GM18868 (cell line): Measurements from ENCODE around the gene CAMK1D.

ENCODE experiments used
- ATAC-seq: cut with Tn5 transposase; IDR thresholded peaks from one replicate; pipeline ENCODE4 v1.9.1; 2021; ENCODE audit warnings: mild to moderate bottlenecking, moderate library complexity; ENCODE audit not compliant: unreplicated experiment

CAMK1D gene

DNA sequence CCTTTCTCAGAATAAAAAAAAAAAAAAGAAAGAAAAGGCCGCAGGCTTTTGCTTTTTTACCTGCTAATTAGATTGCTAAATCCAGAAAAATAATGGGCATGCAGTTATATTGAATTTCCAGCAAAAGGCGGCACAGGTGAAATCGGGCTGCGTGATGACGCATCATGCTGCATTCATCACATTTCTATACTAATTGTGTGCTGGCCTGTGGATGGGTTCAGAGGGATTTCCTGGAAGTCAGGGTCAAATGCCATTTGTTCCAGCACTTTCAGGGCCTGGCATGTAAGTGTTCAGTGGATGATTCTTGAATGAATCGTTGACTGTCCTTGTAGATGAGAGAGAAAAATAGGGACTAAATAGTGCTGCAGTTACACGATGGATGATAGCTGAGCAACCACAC is 292.7 kb downstream of the CAMK1D start:
- no peak for ATAC-seq

DNA sequence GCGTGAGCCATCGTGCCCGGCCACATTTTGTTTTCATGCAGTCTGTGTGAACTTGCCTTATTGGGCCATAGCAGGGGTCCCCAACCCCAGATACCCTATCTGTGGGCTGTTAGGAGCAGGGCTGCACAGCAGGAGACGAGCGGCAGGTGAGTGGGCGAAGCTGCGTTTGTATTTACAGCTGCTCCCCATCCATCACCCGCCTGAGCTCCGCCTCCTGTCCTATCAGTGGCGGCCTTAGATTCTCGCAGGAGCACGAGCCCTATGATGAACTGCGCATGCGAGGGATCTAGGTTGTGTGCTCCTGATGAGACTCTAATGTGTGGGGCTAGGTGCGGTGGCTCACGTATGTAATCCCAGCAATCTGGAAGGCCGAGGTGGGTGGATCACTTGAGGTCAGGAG is 293.9 kb downstream of the CAMK1D start:
- no peak for ATAC-seq

DNA sequence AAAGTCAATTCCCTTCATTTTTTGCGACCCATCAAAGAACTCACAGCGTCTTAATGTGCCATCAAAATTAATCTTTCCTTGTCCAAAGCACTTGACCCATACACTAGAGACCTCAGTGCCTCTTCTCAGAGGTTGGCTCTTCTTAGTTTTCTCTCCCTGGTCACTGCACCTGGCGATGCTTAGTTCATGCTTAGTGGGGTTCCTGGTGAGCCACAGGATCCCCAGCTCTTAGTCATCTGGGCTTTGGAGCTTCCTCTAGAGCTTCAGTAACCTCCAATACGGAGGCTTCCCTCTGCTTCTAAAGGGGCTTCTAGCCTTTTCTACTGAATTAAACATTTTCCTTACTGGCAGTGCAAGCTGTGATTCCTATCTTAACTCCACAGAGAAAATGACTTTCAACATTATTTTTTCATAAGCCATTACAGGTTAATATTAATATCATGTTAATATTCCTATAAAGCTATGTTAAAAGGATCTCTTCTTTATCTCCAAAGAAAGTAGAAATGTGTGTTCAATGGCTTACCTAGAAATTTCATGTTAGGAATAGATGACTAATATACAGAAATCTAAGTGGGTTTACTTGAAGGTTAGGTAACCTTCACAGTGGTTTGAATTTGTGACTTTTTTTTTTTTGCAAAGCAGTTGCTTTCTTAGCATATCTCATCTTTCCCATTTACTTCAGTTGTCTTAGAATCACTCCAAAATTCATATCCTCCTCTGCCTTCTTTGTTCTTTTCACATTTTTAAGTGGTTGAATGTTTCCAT is 295.2 kb downstream of the CAMK1D start:
- ATAC-seq = no peak

DNA sequence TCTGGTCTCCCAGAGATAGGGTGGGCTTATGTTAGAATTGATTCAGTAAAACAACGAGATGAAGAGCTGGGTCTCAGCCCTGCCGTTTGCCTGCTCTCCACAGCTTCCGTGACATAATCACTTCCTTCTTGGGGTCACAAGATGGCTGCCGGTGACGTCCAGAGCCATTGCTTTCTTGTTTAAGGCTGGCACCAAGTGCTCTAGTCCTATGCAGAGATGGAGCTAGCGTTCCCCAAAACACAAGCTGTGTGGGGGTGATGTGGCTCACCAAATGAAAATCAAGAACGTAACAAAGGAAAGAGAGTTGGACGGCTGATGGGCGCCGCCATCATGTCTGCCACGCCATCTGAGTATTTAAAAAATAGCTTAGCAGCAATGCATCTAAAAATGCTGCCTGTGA is 296.1 kb downstream of the CAMK1D start:
- no peak for ATAC-seq

DNA sequence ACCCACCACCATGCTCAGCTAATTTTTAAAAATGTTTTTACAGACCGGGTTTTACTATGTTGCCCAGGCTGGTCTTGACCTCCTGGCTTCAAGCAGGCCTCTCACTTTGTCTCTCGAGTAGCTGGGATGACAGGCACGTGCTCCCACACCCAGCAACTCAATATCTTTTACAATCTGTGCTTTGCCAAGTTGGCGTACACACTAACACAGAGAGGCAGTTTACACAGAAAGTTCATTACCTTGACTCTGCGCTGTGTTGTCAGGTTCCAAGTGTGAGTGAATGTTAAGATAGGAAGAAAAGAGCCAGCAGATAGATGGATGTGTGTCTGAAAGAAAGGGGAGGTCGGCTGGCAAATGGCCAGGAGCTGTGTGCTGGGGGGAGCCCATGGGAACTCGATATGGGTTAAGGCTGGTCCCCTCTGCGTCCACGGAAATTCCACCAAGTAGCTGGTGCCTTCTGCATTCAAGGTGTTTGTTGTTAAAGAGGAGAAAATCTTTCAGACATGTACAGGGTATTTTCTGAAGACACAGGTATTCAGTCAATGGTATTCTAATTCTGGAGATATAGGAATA is 299.8 kb downstream of the CAMK1D start:
- ATAC-seq = no peak

DNA sequence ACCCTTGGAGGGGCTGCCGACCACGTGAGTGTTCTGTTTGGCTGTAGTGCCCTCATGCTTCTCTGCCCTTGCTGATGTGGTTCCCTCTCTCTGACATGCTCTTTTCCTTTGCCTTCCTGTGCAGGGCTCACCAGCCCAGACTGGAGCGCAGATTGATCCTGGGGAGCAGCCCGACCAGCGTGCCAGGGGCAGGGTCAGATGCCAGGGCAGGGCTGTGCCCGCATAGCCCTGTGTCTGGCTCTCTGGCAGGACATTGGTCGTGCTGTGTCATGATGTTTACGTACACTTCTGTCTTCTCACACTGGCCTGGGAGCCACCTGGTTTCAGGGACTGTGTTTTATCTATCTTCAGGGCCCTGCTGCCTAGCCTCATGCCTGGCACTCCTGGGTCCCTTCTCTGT is 300.8 kb downstream of the CAMK1D start:
- ATAC-seq = no peak

DNA sequence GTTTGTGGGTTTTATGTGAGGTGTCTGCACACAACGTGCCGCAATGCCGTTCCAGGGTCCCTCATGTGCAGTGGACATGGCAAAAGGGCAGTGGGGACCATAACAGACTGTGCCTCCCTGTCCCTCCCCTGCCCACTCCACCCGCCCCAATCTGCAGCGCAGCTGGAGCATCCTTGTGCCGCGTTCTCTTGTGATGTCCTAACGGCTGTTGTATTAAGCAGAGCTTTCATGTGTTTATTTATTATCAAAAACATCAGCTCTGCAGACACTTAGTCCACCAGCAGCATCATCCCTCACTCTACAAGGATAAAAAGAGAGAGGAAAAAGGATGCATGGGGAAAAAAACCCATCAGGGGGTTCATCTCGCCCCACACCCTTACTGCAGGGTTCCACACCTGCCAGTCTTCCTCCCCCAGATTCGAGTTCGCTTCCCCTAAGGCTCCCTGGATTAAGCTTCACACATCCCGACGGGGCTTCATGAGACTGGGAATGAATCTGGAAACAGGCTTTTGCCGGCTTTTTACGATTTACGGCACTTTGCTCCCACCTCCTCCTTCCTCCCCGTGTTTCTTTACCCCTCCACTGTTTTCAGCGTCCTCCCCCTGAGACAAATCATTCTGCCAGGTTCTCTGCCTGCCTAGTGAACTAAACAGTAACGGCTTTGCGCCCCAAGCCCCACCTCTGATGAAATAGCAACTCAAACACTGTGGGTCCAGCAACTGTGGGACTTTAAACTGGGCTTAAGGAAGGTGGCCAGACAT is 301.4 kb downstream of the CAMK1D start:
- no peak for ATAC-seq

DNA sequence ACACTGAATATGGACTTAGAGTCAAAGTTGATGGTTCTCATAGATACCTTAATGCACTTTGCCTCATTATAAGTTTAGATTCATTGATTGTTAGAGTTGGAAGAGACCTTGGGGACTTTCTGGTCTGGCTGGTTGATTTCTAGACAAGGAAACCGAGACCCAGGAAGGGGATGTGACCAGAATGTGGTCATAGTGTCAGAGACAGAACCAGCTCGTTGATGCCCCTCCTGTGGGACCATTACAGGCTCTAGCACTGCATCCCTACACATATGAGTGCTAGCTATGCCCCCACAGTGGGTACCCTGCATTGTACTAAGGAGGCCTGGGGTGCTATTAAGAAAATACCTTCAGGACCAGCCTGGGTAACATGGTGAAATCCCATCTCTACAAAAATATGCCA is 306.6 kb downstream of the CAMK1D start:
- no peak for ATAC-seq

DNA sequence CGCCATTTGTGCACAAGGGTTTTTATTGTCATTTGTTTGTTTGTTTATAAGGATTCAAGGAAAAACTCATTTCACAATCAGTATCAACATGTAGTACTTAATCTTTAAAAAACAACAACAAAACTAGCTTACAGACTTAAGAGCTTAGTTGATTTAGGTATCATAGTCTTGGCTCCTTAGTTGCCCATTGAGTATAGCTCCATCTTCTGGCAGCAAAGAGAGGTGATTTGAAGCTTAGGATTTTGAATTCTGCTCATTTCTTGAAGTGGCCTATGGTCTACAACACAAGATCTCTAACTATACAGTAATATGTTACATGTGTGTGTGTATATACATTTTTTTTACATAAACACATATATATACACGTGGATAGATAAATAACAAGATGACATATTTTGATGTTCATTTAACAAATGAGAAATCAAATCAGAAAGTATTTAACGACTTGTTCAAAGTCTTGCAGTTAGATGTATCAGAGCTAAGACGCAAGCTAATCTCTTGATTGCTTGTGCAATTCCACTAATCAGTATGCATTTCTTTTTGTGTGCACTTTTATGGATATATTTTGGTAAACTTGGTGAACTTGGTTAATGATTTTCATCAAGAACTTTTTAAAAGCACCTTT is 307.3 kb downstream of the CAMK1D start:
- ATAC-seq = no peak

DNA sequence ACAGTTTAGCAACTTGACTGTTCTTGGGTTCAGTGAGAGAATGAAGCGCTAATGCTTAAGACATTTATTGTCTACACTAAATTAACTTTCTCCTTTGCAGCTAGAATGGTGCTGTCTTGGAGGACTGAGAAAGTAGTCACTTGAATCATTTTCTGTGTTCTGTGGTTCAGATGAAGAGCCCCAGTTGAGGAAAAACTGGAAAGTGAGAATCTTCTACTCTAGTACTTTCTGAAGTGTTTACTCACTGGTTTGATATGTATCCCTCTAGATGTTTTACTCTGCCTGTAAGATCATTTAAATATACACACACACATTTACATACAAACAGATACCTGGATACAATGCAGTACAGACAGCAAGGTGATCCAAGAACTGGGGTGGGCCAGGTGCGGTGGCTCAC is 308.1 kb downstream of the CAMK1D start:
- no peak for ATAC-seq

DNA sequence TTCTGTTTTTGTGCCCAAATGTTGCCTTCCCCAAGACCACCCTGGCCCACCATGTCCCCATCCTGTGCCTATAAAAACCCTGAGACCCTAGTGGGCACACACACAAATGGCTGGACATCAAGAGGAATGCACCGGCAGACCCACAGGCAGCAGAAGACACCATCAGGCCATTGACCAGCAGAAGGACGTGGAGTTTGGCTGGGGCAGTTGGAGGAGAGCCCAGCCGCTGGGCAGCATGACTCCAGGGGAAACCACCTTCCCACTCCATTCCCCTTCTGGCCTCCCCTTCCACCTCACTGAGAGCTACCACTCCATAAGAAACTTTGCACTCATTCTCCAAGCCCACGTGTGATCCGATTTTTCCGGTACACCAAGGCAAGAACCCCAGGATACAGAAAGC is 309.2 kb downstream of the CAMK1D start:
- no peak for ATAC-seq

DNA sequence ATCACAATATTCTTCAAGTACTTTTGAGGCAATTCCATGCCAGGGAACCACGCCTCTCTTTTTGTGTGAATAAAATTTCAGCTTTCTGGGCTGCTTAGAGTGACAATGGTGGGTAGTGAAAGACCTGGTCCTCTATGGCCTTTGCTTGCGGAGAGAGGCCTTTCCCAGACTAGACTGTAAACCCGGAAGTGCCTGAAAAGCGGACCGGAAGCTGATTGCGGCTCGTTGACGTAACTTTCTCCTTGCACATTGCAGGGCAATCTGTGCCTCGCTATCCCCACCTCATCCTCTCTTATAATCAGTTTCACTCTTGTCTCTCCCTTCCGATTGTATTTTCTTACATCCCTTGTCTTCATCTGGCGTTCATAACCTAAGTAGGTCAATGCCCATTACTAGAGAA is 310.4 kb downstream of the CAMK1D start:
- ATAC-seq = no peak

DNA sequence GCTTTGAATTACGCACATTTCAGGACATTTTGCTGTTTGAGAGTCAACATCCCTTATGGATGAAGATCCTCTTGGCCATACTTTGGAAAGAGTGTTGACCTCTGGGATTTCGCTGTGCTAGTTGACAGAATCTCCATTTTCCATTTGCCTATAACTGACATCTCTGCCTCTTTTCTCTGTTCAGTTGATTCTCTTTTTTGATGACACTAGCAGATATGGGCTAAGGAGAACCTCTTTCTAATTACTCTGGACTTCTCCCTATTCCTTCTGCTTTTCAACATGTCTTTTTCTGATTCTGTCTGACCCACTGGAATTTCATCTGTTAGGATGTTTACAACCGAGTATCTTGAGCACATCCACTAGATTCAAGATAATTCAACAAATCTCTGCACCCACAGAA is 311.5 kb downstream of the CAMK1D start:
- no peak for ATAC-seq

DNA sequence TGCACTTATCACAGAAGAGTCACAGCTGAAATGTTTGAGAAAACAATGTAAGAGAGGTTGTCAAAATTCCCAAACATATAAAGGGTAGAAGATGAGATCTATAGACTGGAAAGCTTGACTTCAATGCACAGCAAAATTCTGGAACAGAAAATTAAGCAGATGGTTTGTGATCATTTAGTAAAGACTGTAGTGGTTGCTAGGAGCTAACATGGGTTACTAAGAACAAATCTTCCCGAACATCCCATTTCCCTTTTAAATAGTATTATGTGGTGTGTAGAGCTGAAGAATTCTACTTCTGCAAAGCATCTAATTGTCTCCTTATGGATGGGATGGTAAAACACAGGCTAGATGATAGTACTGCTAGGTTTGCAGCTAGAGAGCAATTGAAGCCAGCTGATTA is 312.3 kb downstream of the CAMK1D start:
- ATAC-seq = no peak

DNA sequence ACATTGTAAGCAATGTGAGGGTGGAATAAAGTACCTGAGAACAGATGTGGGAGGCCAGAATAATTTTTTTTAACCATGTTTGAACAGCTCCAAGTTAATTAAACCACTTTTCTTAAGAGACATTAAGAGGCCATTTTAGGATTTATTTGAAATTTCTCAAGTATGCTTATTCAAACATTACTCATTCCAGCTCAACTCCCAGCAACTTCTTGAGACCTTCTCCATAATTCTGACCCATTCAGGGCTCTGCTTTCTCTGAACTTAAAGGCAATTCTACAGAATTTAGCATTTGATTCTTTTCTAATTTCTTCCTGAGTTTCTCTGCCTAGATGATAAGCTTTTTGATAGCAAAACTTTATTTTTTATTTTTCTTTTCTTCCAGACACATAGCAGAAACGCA is 314.5 kb downstream of the CAMK1D start:
- ATAC-seq = no peak

DNA sequence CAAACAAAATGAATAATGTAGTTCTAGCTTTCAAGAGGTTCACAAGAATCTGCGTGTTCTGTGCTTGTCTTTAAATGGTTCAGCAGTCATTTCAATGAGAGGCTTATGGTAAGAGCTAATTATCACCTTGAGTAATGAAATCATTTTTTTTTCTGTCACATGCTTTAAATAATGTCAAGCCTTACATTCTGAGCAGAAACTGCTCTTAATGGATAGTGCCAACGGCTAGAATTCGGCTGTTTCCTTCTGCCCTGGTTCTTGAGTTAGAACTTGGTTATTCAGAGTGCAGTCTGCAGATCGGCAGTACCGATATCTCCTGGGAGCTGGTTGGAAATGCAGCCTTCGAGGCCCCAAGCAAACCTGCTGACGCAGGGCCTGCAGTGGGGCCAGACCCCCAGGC is 316.2 kb downstream of the CAMK1D start:
- no peak for ATAC-seq

DNA sequence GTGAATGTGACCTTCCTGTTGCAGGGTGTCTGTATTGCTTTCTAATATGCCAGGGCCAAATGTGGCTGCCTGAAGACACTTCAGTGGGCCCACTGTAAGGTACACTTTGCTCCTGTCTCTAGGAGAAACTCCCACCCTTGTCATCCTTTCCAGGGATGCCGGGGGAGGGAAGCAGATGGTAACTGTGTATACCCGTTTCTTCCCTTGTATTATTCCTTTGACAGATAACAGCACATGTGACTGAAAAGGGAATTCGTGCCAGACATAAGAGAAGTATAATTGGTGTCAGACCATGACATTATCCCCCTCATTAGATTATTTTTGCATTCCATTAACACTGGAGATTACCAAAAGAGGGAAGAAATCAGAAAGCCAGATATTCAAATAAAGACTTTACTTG is 317.7 kb downstream of the CAMK1D start:
- ATAC-seq = no peak

DNA sequence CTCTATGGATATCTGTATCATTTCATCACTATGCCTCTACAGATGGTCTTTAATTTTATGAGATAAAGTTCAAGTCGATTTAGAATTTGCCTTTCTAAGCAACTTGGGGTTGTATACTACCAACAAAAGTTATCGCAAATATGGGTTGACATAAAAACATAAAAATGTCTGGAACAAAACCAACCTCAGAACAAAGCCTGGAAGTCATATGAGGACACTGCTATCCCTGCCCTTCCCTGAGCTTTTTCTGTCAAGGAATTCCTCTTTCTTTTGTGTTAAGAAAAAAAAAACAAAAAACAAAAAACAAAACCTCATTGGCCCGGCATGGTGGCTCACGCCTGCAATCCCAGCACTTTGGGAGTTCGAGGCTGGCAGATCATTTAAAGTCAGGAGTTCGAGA is 319.3 kb downstream of the CAMK1D start:
- ATAC-seq = no peak

DNA sequence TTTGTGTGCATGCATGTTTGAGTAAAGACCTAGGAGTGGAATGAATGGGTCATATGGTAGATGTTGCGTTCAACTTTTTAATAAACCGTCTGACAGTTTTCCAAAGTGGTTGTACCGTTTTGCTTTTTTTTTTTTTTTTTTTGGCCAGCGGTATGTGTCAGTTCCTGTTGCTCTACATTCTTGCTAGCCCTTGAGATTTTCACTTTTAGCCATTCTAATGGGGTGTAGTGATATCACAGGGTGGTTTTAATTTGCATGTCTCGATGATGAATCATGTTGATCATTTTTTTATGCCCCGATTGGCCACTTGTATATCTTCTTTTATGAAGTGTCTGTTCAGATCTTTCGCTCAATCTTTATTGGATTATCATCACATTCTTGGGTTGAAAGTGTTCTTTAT is 320.7 kb downstream of the CAMK1D start:
- no peak for ATAC-seq

DNA sequence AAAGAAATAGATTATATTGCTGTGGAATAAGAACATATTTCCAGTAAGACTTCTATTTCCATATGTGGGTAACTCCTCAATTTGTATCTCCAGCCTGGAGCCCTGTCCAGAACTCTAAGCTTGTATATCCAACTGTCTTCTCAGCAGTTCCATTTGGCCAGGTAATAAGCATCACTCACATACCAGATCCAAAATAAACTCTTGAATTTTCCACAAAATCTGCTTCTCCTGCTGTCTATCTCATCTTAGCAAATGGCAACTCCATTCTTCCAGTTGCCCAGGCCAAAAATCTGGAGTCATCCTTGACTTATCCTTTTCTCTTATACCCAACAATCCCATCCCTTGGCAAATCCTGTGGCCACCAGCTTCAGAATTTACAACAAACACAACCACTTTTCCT is 325.8 kb downstream of the CAMK1D start:
- no peak for ATAC-seq

DNA sequence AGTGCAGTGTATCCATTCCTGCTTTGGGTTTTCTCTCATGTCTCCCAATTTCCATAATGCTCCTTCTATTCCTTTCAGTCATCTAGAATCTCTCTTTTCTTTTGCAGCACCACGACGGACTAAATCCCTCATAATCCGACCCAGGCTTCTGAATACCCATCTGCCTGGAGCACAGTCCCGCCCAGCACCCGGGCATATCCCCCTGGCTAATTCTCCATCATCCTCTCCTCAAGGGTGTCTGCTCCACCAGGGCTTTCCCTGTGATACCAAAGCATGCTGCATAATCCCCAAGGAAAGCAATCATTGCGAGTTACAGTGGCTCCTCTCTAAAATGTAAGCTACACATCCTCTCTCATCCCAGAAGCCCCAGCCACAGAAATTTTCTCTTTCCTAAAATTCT is 330.3 kb downstream of the CAMK1D start:
- ATAC-seq = no peak

DNA sequence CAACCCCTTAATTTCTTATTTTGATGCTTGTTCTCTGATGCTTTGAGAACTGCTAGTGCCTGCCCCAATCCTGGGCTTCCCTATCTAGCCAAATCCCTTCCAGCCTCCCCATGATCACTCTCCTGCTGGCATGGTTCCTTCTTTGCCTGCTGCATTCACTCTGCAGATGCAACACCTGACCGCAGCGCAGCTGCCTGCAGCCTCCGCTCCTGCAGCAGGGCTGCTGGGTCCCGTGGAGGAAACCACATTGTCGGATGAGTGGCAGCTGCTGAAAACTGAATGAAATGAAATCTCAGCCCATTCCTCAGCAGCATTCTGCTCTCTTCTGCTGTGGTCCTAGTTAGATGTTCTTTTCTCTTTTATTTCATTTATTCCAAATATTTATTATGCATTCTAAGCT is 331.9 kb downstream of the CAMK1D start:
- no peak for ATAC-seq
